Suppressor macrophage (primary cell): ENCODE measurements around the gene BLNK.
A peak's percentile ranks its signal among the peaks of the same experiment; 100 is the strongest.

Experiments used
- DNase-seq, 4 experiments: peaks; one replicate each; pipeline ENCODE4 v3.0.0-alpha.2; 2020 to 2022

The BLNK gene

GRCh38 chr10:96288151-96288621 lies 16.8 kb upstream of the BLNK start:
- peak in 2 of 4 experiments; percentile 11 to 36 for DNase-seq

GRCh38 chr10:96287392-96288105 lies 16.2 kb upstream of the BLNK start:
- peak in 1 of 4 experiments; percentile 8 for DNase-seq

GRCh38 chr10:96285331-96285752 lies 14.0 kb upstream of the BLNK start:
- DNase-seq = no peak

GRCh38 chr10:96283756-96284155 lies 12.4 kb upstream of the BLNK start:
- no peak for DNase-seq

GRCh38 chr10:96283351-96283750 lies 12.0 kb upstream of the BLNK start:
- DNase-seq = no peak

GRCh38 chr10:96281444-96282029 lies 10.2 kb upstream of the BLNK start:
- no peak for DNase-seq

- DNase-seq = no peak
These were observed 9.5 kb upstream of the BLNK start for GRCh38 chr10:96280859-96281258.

- DNase-seq = no peak
These were observed 7.8 kb upstream of the BLNK start for GRCh38 chr10:96279191-96279641.

- DNase-seq = peak in 1 of 4 experiments; percentile 10
These were observed 5.5 kb upstream of the BLNK start for GRCh38 chr10:96276831-96277230.

- no peak for DNase-seq
These were observed 5.1 kb upstream of the BLNK start for GRCh38 chr10:96276426-96276825.

GRCh38 chr10:96275685-96276418 lies 4.5 kb upstream of the BLNK start:
- no peak for DNase-seq

- no peak for DNase-seq
These were observed 1.2 kb upstream of the BLNK start for GRCh38 chr10:96272316-96273280.

GRCh38 chr10:96270571-96270970 lies 798 bp downstream of the BLNK start:
- DNase-seq = peak; percentile 78 to 88 (median 83)

GRCh38 chr10:96269438-96270300 lies 1.7 kb downstream of the BLNK start:
- no peak for DNase-seq

GRCh38 chr10:96268341-96268909 lies 2.9 kb downstream of the BLNK start:
- no peak for DNase-seq

GRCh38 chr10:96267234-96267705 lies 4.1 kb downstream of the BLNK start:
- no peak for DNase-seq

GRCh38 chr10:96266118-96266770 lies 5.1 kb downstream of the BLNK start:
- no peak for DNase-seq

- DNase-seq = no peak
These were observed 6.4 kb downstream of the BLNK start for GRCh38 chr10:96264938-96265337.

GRCh38 chr10:96263669-96264068 lies 7.7 kb downstream of the BLNK start:
- peak in 3 of 4 experiments; percentile 36 to 53 (median 46) for DNase-seq

- no peak for DNase-seq
These were observed 8.2 kb downstream of the BLNK start for GRCh38 chr10:96263176-96263575.
